Mesothelial cell of epicardium (in vitro differentiated cells): ENCODE measurements around the gene KCNJ6. TPM values are rescaled to one million over a fixed set of nuclear protein-coding genes. Genes with fewer than 3 reads are reported as not detected.

ENCODE experiments used
- DNase-seq, 2 experiments: peaks; one replicate each; pipeline ENCODE4 v3.0.0; 2021; ENCODE audit warnings: low spot score in 2 of 2; ENCODE audit not compliant: unreplicated experiment in 2 of 2
- H3K27ac Mint-ChIP-seq: 2 replicates; pipeline ENCODE4 v1.8.0; 2021; ENCODE audit warnings: mixed read lengths
- H3K27me3 Mint-ChIP-seq: 2 replicates; pipeline ENCODE4 v1.8.0; 2021; ENCODE audit warnings: low read depth, mixed read lengths
- H3K36me3 Mint-ChIP-seq: 2 replicates; pipeline ENCODE4 v1.8.0; 2021; ENCODE audit warnings: mixed read lengths
- H3K4me1 Mint-ChIP-seq: 2 replicates; pipeline ENCODE4 v1.8.0; 2021; ENCODE audit warnings: mixed read lengths
- H3K4me3 Mint-ChIP-seq: 2 replicates; pipeline ENCODE4 v1.8.0; 2021; ENCODE audit warnings: mild to moderate bottlenecking, moderate library complexity, mixed read lengths
- H3K9me3 Mint-ChIP-seq: 2 replicates; pipeline ENCODE4 v1.8.0; 2021; ENCODE audit warnings: mixed read lengths
- CTCF ChIP-seq: fragments of 200-600 bp; sonication (generic); IDR thresholded peaks from one replicate; pipeline ENCODE4 v1.5.0; 2021; ENCODE audit warnings: antibody characterized with exemption; ENCODE audit not compliant: unreplicated experiment
- total RNA-seq: library from RNA; stranded (reverse); gene quantifications from 3 replicates; pipeline ENCODE4 v1.2.1, GENCODE V29; 2021

The KCNJ6 gene
- total RNA-seq, 1 donor from 2014 or later: 0.02 TPM

- Mint-ChIP-seq H3K27ac (peak overlapping the region; percentile 48), H3K9me3 (no peaks in the 10 kb centered on the region), H3K4me3 (no peak overlapping the region), H3K27me3 (peaks cover 15% of the 10 kb centered on the region), H3K36me3 (no peaks in the 10 kb centered on the region), H3K4me1 (peaks cover 19% of the 10 kb centered on the region)
- no peak for DNase-seq
- no peak for TF ChIP-seq CTCF
Observed at GRCh38 chr21:37658817-37659458, 257.3 kb downstream of the KCNJ6 start.

GRCh38 chr21:37658121-37658816 lies 258.0 kb downstream of the KCNJ6 start:
- H3K27ac Mint-ChIP-seq: peak overlapping the region; percentile 26
- TF ChIP-seq CTCF: no peak
- no peak for DNase-seq
- H3K9me3 Mint-ChIP-seq: no peaks in the 10 kb centered on the region
- peaks cover 18% of the 10 kb centered on the region for H3K27me3 Mint-ChIP-seq
- peaks cover 19% of the 10 kb centered on the region for H3K4me1 Mint-ChIP-seq
- H3K36me3 Mint-ChIP-seq: no peaks in the 10 kb centered on the region
- H3K4me3 Mint-ChIP-seq: no peak overlapping the region

- Mint-ChIP-seq H3K4me3 (no peak overlapping the region), H3K27me3 (peaks cover 18% of the 10 kb centered on the region), H3K9me3 (no peaks in the 10 kb centered on the region), H3K4me1 (peaks cover 19% of the 10 kb centered on the region), H3K27ac (no peak overlapping the region), H3K36me3 (no peaks in the 10 kb centered on the region)
- TF ChIP-seq CTCF: no peak
- no peak for DNase-seq
Observed at GRCh38 chr21:37656899-37657298, 259.4 kb downstream of the KCNJ6 start.

GRCh38 chr21:37655611-37656300 lies 260.5 kb downstream of the KCNJ6 start:
- no peak overlapping the region for H3K4me3 Mint-ChIP-seq
- H3K9me3 Mint-ChIP-seq: no peaks in the 10 kb centered on the region
- no peak for TF ChIP-seq CTCF
- no peak for DNase-seq
- peaks cover 18% of the 10 kb centered on the region for H3K27me3 Mint-ChIP-seq
- H3K36me3 Mint-ChIP-seq: no peaks in the 10 kb centered on the region
- peaks cover 19% of the 10 kb centered on the region for H3K4me1 Mint-ChIP-seq
- H3K27ac Mint-ChIP-seq: no peak overlapping the region

- Mint-ChIP-seq H3K27ac (no peak overlapping the region), H3K4me3 (no peak overlapping the region), H3K4me1 (peaks cover 16% of the 10 kb centered on the region), H3K36me3 (no peaks in the 10 kb centered on the region), H3K9me3 (no peaks in the 10 kb centered on the region), H3K27me3 (peaks cover 18% of the 10 kb centered on the region)
- TF ChIP-seq CTCF: no peak
- DNase-seq: no peak
Observed at GRCh38 chr21:37654596-37654995, 261.7 kb downstream of the KCNJ6 start.
